Bone marrow (tissue), 2 donors: Measurements from ENCODE around the gene ASMTL.

Experiments used
- DNase-seq, 2 donors: peaks; one replicate each; lab custom pipeline; 2025; lab: John Stamatoyannopoulos, UW

ASMTL gene

DNA sequence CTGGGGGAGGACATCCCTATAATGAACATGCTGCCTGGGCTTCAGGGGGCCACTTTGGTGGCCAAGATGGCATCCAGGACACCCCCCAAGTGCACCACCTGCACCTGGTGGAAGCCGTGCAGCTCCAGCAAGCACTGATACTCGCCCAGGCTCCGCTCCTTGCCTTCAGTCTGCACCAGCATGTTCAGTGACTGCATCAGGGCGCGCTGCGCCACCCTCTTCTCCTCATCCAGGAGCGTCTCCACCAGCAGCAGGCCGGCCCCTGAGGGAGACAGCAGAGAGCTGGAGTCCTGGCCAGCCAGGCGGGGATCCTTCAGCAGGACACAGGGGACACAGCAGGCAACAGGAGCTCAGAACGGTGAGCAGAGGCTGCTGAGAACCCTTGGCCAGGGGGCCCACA is 49.5 kb downstream of the ASMTL start:
- DNase-seq: no peak

DNA sequence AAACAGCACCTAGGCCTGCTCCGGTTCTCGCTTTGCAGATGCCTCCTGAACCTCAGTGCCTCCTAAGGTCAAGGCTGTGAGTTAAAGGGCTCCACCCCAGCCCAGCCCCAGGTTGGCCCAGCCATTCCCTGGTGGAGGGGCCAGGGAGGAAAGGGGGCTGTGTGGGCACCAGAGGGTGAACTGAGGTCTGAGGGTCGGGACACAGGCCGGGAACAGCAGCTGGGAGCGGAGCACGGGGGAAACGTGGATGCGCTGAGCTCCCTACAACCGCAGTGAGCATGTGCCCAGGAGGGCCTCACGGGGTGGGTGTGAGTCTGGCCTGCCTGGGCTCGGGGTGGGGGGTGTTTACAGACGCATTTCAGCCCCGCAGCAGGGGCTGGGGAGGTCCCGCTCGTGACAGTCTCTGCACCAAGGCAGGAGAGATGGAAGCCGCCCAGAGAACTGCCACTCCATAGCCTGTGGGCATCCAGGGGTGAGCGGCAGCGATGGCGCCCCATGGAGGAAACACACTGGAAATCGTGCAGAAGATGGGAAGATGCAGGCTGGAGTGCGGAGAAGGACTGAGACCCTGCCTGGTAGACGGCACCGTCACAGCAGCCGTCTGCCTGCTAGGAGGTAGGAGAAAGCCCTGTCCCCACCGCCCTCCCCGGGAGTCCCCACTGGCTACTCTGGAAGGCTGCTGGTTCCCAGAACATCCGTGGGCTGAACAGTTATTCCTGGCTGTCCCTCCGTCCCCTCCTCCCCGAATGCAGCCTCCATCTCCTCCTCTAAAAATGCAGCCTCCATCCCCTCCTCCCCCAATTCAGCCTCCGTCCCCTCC is 50.9 kb downstream of the ASMTL start:
- DNase-seq: no peak

DNA sequence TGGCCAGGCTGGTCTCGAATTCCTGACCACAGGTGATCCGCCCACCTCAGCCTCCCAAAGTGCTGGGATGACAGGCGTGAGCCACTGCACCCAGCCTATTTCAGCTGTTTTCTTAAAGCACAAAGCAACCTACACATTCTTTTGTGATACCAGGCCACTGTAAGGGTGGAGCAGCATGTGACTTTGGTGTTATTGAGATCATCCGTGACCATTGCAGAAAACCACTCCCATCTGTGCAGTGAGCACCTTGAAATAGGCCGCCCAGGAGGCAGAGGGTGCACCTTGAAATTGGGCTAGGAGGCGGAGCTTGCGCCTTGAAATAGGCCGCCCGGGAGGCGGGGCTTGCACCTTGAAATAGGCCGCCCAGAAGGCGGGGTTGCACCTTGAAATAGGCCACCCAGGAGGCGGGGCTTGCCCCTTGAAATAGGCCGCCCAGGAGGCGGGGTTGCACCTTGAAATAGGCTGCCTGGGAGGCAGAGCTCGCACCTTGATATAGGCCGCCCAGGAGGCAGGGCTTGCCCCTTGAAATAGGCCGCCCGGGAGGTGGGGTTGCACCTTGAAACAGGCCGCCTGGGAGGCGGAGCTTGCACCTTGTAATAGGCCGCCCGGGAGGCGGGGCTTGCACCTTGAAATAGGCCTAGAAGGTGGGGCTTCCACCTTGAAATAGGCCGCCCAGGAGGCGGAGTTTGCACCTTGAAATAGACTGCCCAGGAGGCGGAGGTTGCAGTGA is 51.8 kb downstream of the ASMTL start:
- DNase-seq: no peak

DNA sequence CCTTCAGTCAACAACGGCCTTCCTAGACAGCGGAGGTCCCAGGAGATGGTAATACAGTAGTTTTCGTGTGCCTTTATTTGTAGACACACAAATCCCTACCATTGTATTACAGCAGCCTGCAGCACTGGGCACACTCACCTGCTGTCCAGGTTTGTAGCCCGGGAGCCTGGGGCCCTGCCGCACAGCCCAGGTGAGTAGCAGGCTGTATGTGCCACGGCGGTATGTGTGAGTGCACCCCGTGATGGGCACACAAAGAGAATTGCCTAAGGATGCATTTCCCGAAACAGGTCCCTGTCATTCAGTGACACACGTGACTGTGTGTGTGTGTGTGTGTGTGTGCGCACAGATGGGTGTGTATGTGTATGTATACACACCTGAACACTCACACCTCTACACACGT is 52.7 kb downstream of the ASMTL start:
- DNase-seq: no peak

DNA sequence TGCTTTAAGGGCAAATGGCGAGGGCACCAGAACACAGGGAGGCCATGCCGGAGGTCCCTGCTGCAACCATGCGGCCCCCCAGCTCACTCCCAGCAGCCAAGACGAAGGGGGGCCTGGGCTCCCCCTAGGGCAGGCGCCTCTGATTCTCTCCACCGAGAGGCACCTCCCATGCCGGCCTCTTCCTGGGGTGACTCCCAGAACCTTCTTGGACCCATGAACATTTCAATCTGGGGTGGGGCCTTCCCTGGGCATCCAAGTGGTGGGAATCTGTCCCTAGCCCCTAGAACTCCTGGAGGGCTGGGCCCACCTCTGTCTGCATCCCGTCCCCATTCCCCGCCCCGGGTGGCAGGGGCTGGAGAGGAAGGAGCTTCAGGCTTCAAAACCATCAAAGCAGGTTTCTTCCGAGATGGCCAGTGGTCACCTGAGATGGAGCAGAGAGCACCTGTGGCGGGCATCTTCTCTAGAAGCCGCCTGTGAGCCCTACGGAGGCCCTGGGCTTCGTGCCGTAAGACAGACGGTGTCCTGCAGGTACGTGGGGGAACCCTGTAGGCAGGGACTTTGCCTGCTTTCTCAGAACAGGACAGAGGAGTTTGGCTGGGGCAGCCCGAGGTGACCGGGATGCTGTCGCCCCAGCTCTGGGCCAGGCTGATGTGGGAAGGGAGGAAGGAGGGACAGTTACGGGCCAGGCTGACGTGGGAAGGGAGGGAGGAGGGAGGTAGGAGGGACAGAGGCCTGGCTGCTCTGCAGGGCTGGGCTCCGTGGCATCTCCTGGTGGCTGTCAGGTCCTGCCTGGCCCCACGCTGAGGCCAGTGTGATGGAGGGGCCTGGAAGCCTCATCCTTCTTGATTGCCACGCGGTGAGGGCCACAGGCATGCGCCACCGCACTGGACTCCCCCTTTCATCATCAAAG is 54.0 kb downstream of the ASMTL start:
- no peak for DNase-seq

DNA sequence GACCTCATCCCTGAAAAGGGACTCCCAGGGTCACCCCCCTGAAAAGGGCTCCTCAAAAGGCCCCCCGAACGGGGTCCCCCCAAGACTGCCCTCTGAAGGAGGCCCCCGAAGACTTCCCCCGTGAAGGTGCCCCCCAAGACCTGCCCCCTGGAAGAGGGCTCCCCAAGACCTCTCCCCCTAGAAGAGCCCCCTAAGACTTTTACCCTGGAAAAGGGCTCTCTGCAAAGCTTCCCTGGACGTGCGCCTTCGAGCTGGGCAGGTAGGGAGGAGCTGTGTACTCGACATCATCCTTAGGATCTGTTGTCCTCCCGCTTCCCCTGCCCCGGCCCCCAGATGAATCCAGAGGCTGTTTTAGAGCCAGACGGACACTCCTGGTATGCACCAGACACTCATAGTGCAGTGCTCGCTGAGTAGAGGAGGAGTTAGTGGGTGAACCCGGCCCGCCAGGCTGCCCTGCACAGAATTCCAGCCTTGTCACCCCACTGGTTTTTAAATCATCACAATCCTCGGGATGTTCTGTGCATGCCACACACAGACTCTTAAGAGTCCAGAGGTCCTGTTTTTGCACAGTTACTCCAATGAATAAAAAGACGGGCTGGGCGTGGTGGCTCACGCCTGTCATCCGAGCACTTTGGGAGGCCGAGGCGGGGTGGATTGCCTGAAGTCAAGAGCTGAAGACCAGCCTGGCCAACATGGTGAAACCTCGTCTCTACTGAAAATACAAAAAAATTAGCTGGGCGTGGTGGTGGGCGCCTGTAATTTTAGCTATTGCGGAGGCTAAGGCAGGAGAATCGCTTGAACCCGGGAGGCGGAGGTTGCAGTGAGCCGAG is 55.1 kb downstream of the ASMTL start:
- no peak for DNase-seq

DNA sequence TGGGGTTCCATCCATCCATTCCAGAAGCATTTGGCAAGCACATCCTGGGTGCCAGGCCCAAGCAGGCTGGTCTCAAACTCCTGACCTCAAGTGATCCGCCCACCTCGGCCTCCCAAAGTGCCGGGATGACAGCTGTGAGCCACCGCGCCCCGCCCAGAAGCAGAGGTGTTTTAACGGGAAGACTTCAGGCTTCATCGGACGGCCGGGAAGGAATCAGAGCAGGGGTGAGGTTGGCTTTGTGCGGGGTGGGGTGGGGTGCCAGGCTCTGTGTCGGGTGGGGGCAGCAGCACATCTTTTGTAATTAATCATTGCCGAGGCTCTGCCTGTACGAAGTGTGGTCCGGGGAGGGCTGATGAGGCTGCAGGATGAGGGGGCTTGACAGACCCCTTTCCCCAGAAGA is 55.7 kb downstream of the ASMTL start:
- no peak for DNase-seq

DNA sequence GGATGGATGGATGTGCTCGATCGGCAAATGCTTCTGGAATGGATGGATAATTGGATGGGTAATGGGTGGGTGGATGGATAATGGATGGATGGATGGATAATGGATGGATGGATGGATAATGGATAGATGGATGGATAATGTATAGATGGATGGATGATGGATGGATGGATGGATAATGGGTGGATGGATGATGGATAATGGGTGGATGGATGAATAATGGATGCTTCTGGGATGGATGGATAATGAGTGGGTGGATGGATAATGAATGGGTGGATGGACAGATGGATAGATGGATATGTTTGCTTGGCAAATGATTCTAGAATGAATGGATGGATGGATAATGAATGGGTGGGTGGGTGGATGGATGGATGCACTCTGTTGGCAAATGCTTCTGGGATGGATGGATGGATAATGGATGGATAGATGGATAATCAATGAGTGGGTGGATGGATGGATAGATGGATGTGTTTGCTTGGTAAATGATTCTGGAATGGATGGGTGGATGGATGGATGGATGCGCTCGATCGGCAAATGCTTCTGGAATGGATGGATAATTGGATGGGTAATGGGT is 57.0 kb downstream of the ASMTL start:
- no peak for DNase-seq

DNA sequence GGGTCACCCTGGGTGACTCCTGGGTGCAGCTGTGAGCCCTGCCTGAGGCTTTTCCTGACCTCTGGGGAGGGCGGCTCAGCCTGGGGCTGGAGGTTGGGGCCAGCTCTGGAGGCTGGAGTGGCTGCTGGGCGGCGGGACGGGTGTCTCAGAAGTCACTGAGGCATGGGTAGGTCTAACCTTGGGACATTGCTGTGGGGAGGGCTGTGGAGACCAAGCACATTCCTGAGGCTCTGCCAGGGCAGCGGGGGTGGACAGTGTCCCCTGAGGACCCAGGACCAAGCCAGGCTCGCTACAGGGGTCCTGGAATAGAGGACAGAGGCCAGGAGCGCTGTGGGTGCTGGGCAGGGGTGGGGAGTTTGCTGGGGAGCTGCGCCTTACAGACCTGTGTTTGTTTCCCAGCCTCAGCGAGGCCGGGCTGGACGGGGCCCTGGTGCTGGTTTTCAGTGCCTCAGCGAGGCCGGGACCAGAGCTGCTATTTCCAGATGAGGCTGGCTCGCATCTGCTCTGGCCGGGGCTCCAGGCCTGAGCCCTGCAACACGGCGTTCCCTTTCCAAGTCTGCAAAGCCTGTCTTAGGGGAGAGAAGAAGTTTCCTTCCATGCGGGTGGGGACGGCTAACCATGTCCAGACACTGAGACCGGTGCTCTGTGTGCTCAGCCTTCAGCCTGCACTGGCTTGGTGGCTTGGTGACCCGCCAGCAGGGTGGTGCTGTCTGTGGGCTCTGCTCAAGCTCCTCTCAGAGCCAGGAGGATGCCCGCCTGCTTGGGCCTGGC is 57.8 kb downstream of the ASMTL start:
- no peak for DNase-seq

DNA sequence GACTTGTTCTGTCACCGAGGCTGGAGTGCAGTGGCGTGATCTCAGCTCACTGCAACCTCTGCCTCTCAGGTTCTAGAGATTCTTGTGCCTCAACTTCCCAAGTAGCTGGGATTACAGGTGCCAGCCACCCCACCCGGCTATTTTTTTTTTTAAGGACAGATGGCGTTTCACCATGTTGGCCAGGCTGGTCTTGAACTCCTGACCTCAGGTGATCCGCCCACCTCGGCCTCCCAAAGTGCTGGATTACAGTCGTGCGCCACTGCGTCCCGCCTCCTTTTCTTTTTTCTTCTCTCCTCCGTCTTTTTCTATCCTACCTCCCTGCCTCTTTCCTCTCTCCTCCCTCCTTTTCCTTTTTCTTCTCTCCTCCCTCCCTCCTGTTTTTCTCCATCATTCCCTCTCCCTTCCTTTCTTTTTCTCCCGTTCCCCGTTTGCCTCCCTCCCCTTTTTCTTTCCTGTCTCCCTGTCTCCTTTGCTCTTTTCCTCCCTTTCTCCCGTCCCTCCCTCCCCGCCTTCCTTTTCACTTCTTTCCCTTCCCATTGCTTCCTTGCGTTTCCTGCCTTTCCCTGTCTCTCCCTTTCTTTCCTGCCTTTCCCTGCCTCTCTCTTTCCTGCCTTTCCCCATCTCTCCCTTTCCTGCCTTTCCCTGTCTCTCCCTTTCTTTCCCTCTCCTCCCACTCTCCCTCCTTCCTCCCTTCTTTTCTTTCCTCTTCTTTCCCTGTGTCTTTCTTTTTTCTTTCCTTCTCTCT is 58.7 kb downstream of the ASMTL start:
- no peak for DNase-seq

DNA sequence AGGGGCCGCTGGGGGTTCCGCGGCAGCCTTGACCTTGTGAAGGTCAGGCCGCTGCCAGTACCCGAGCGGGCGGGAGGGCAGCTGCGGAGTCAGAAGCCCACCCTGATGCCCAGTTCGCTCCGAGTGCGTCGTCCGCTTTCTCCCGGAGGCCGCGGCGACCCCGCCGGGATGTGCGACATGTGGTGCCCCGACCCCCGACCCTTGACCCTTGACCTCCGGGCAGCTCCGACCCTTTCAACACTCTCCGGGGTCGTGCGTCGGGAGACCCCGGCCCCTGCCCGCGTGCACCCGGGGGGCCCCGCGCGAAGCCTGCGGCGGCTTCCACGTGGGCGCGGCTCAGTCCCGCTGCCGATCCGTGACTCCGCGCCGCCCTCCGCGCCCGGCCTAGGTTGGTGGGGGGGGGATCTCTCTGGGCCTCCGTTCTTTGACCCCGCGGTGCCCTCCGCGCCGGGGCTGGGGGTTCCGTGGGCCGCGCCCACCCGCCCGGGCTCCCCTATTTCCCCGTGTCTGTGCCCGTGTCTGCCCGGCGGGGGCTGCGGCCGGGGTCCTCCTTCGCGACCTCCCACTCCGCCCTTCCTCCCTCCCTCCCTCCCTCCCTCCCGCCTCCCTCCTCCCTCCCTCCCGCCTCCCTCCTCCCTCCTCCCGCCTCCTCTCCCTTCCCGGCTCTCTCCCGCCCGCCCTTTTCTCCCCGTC is 60.2 kb downstream of the ASMTL start:
- no peak for DNase-seq

DNA sequence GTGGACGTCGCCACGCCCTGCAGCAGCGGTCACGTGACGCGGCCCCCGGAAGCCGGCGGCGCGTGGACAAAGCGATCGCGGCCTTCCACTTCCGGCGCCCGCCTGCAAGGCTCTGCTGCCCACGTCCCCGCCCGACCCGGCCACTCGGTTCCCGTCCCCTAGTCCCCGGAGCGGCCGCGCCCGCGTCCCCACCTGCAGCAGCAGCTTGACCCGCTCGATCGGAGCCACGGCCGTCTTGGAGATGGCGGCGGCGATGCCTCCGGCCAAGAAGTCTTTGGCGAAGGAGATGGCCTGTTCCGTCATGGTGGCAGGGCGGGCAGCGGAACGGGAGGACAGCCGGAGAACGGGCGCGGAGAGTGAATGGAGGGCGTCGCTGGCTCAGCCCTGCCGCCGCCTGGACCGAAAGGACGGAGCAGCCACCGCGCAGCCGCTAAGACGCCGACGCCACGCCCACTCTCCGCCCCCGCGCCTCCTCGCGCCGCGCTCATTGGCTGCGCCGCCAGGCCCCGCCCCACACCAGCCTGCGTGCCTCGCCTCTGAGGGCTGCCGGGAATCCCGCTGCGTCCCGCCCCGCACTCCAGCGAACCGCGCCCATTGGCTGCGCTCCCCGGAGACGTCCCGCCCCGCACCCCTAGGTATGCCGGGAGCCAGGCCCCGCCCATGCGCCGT is 60.9 kb downstream of the ASMTL start, which contains the start of gene SLC25A6:
Gene SLC25A6, minus strand, starts transcription at position 407 of the 669 bp plus-strand sequence. Its CDS starts 104 bp downstream, at position 303.
- no peak for DNase-seq

DNA sequence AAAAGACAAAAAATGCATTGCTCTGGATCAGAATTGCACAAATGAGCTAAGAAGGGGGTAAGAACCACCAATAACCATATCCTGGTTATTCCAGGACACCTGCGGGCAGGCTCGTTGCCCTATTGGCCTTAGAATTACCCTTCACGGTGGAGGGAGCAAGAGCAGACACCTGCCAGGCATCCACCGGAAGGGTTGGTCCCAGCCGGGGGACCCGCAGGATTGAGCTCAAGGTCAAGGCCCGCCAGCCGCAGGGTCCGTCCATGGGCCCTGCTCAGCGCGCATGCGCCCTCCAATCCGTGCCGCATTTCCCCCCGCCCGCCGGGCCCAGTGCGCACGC is 61.4 kb downstream of the ASMTL start:
- DNase-seq: no peak

DNA sequence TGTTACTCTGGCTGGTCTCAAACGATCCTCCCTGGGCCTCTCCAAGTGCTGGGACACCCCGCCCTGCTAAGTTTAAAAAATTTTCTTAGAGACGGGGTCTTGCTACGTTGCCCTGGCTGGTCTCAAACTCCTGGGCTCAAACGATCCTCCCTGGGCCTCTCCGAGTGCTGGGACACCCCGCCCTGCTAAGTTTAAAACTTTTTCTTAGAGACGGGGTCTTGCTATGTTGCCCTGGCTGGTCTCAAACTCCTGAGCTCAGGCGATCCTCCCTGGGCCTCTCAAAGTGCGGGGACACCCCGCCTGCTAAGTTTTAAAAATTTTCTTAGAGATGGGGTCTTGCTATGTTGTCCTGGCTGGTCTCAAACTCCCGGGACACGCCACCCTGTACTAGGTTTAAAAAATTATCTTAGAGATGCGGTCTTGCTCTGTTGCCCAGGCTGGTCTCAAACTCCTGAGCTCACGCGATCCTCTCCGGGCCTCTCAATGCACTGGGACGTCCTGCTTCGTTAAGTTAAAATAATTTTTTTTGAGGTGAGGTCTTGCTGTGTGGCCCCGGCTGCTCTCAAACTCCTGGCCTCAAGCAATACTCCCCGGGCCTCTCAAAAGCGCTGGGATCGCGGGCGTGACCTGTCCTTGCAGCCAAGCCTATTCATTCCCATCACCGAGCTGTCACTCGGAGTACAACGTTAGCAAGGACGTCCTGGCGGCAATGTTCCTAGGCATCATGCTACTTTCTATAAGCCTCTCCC is 61.9 kb downstream of the ASMTL start:
- DNase-seq: no peak

DNA sequence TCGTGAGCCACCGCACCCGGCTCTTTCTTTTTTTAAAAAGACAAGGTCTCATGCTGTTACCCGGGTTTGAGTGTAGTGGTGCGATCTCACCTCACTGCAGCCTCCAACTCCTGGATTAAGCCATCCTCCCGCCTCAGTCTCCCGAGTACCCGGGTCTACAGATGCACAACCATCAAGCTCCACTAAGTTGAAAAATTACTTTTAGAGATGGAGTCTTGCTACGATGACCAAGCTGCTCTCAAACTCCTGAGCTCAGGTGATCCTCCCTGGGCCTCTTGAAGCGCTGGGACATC is 62.8 kb downstream of the ASMTL start:
- no peak for DNase-seq

DNA sequence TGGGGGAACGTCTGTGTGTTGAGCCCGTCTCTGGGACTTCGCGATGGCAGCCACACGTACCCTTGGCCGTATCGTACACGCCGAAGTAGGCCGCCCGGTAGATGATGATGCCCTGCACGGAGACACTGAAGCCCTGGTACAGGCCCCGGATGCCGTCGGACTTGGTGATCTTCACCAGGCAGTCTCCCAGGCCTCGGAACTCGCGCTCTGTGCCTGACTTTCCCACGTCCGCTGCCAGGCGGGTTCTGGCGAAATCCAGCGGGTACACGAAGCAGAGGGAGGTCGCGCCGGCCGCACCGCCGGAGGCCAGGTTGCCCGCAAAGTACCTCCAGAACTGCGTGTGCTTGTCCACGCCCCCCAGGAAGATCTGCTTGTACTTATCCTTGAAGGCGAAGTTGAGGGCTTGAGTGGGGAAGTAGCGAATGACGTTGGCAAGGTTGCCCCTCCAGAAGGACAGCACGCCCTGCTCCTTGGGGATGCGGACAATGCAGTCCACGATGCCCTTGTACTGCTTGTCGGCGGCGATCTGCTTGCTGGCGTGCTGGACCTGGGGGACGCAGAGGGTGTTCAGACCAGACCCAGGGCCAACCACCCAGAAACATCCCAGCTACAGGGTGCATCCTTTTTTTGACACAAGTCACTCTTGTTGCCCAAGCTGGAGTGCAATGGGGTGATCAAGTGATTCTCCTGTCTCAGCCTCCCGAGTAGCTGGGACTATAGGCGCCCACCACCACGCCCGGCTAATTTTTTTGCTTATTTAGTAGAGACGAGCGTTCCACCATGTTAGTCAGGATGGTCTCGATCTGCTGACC is 63.3 kb downstream of the ASMTL start:
- no peak for DNase-seq

DNA sequence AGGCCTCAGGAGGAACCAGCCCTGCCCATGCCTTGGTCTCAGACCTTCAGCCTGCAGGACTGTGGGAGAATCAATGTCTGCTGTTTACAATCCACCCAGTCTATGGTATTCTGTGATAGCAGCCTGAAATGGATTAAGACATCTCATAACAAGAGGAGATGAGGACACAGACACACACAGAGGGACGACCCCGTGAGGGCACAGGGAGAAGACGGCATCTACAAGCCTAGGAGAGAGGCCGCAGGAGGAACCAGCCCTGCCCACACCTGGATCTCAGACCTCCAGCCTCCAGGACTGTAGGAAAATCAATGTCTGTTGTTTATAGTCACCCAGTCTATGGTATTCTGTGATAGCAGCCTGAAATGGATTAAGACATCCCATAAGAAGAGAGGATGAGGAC is 64.1 kb downstream of the ASMTL start:
- no peak for DNase-seq
